Measurements from ENCODE around the gene OR5C1.
"Not testable (repeated sequence)": the region's sequence is repeated elsewhere in the genome, so short reads cannot be mapped to it uniquely, and the experiment has no call there.

The OR5C1 gene

GRCh38 chr9:122800066-122801060 lies 11.6 kb downstream of the OR5C1 start, which contains the start of gene OR1K1:
OR1K1 (plus strand) TSS chr9:122800123; CDS start chr9:122800123, 0 bp downstream.
- POLR2A ChIA-PET: no interaction called here
- Histone ChIP-seq H3K9me3 (ENCODE audit: control extremely low read depth in 1 of 5, control insufficient read depth in 4 of 5, insufficient read depth in 2 of 5, low read depth in 1 of 5, low read length in 4 of 5) (no peaks in the 10 kb centered on the region), H3K27me3 (replicated peaks in 2 of 5; ENCODE audit: control insufficient read depth in 4 of 5, insufficient read depth in 5 of 5, low read length in 4 of 5) (no peaks in the 10 kb centered on the region), H3K36me3 (ENCODE audit: control insufficient read depth in 4 of 4, insufficient read depth in 4 of 4, low read length in 3 of 4) (peaks cover 0 to 2% (median 0%) of the 10 kb centered on the region in 4 experiments), H3K27ac (ENCODE audit: insufficient read depth in 1 of 2, low read depth in 1 of 2, low read length in 2 of 2, poor library complexity in 1 of 2, severe bottlenecking in 2 of 2) (no peak within 1 kb of the TSS), H3K4me1 (ENCODE audit: control extremely low read depth in 1 of 4, control insufficient read depth in 4 of 4, insufficient read depth in 4 of 4, low read length in 3 of 4) (no peaks in the 10 kb centered on the region), H3K4me3 (ENCODE audit: control insufficient read depth in 1 of 7, extremely low read depth in 1 of 7, insufficient read depth in 4 of 7, low read depth in 2 of 7, low read length in 6 of 7) (no peak within 1 kb of the TSS)
- 96% methylated on average over 30 of the region's 30 CpGs for WGBS (ENCODE audit: insufficient coverage)
- DNase-seq: no peak
- CTCF ChIA-PET: no interaction called here

- WGBS (ENCODE audit: insufficient coverage): no CpG with 5 or more reads among the region's 4 CpGs
- POLR2A ChIA-PET: no interaction called here
- peaks cover 0 to 4% (median 0%) of the 10 kb centered on the region in 5 experiments for H3K9me3 ChIP-seq (ENCODE audit: control extremely low read depth in 1 of 5, control insufficient read depth in 4 of 5, insufficient read depth in 2 of 5, low read depth in 1 of 5, low read length in 4 of 5)
- CTCF ChIA-PET: interaction anchor here (2.8 to 6.7 kb wide), 2 partner anchors 342 to 709 kb away, joined by 13 to 57 read pairs; no protein-coding TSS in a partner anchor
- H3K36me3 ChIP-seq (ENCODE audit: control insufficient read depth in 4 of 4, insufficient read depth in 4 of 4, low read length in 3 of 4): peaks cover 0 to 2% (median 0%) of the 10 kb centered on the region in 4 experiments
- no peak overlapping the region for H3K27ac ChIP-seq (ENCODE audit: insufficient read depth in 1 of 2, low read depth in 1 of 2, low read length in 2 of 2, poor library complexity in 1 of 2, severe bottlenecking in 2 of 2)
- H3K4me1 ChIP-seq (ENCODE audit: control extremely low read depth in 1 of 4, control insufficient read depth in 4 of 4, insufficient read depth in 4 of 4, low read length in 3 of 4): peaks cover 0 to 7% (median 5%) of the 10 kb centered on the region in 4 experiments
- DNase-seq: no peak
- no peak overlapping the region for H3K4me3 ChIP-seq (ENCODE audit: control insufficient read depth in 1 of 7, extremely low read depth in 1 of 7, insufficient read depth in 4 of 7, low read depth in 2 of 7, low read length in 6 of 7)
- H3K27me3 ChIP-seq (replicated peaks in 2 of 5; ENCODE audit: control insufficient read depth in 4 of 5, insufficient read depth in 5 of 5, low read length in 4 of 5): no peaks in the 10 kb centered on the region
Observed at GRCh38 chr9:122806661-122807060, 17.9 kb downstream of the OR5C1 start.

GRCh38 chr9:122807271-122807900 lies 18.7 kb downstream of the OR5C1 start:
- Histone ChIP-seq H3K4me3 (ENCODE audit: control insufficient read depth in 1 of 7, extremely low read depth in 1 of 7, insufficient read depth in 4 of 7, low read depth in 2 of 7, low read length in 6 of 7) (no peak overlapping the region), H3K27ac (ENCODE audit: insufficient read depth in 1 of 2, low read depth in 1 of 2, low read length in 2 of 2, poor library complexity in 1 of 2, severe bottlenecking in 2 of 2) (no peak overlapping the region), H3K9me3 (ENCODE audit: control extremely low read depth in 1 of 5, control insufficient read depth in 4 of 5, insufficient read depth in 2 of 5, low read depth in 1 of 5, low read length in 4 of 5) (peaks cover 0 to 4% (median 0%) of the 10 kb centered on the region in 5 experiments), H3K27me3 (replicated peaks in 2 of 5; ENCODE audit: control insufficient read depth in 4 of 5, insufficient read depth in 5 of 5, low read length in 4 of 5) (no peaks in the 10 kb centered on the region), H3K36me3 (ENCODE audit: control insufficient read depth in 4 of 4, insufficient read depth in 4 of 4, low read length in 3 of 4) (peaks cover 0 to 2% (median 0%) of the 10 kb centered on the region in 4 experiments), H3K4me1 (ENCODE audit: control extremely low read depth in 1 of 4, control insufficient read depth in 4 of 4, insufficient read depth in 4 of 4, low read length in 3 of 4) (peaks cover 0 to 7% (median 5%) of the 10 kb centered on the region in 4 experiments)
- DNase-seq: peak in 2 of 3 donors; percentile 15 to 21
- 100% methylated on average over 1 of the region's 1 CpG for WGBS (ENCODE audit: insufficient coverage)
- ChIA-PET POLR2A (no interaction called here), CTCF (interaction anchor here (2.8 to 6.7 kb wide), 2 partner anchors 343 to 709 kb away, joined by 13 to 57 read pairs; no protein-coding TSS in a partner anchor)

GRCh38 chr9:122808141-122808540 lies 19.4 kb downstream of the OR5C1 start:
- Histone ChIP-seq H3K4me1 (ENCODE audit: control extremely low read depth in 1 of 4, control insufficient read depth in 4 of 4, insufficient read depth in 4 of 4, low read length in 3 of 4) (peaks cover 0 to 7% (median 5%) of the 10 kb centered on the region in 4 experiments), H3K9me3 (ENCODE audit: control extremely low read depth in 1 of 5, control insufficient read depth in 4 of 5, insufficient read depth in 2 of 5, low read depth in 1 of 5, low read length in 4 of 5) (peaks cover 0 to 4% (median 0%) of the 10 kb centered on the region in 5 experiments), H3K27me3 (replicated peaks in 2 of 5; ENCODE audit: control insufficient read depth in 4 of 5, insufficient read depth in 5 of 5, low read length in 4 of 5) (no peaks in the 10 kb centered on the region), H3K36me3 (ENCODE audit: control insufficient read depth in 4 of 4, insufficient read depth in 4 of 4, low read length in 3 of 4) (peaks cover 0 to 2% (median 0%) of the 10 kb centered on the region in 4 experiments), H3K4me3 (ENCODE audit: control insufficient read depth in 1 of 7, extremely low read depth in 1 of 7, insufficient read depth in 4 of 7, low read depth in 2 of 7, low read length in 6 of 7) (no peak overlapping the region), H3K27ac (ENCODE audit: insufficient read depth in 1 of 2, low read depth in 1 of 2, low read length in 2 of 2, poor library complexity in 1 of 2, severe bottlenecking in 2 of 2) (no peak overlapping the region)
- CTCF ChIA-PET: interaction anchor here (1.0 to 6.7 kb wide), 5 partner anchors 344 to 1112 kb away, joined by 3 to 57 read pairs (median 10); no protein-coding TSS in a partner anchor
- WGBS (ENCODE audit: insufficient coverage): 92% methylated on average over 3 of the region's 3 CpGs
- peak in 2 of 3 donors; percentile 11 to 32 for DNase-seq
- POLR2A ChIA-PET: no interaction called here

GRCh38 chr9:122809261-122809660 lies 20.5 kb downstream of the OR5C1 start:
- H3K27ac ChIP-seq (ENCODE audit: insufficient read depth in 1 of 2, low read depth in 1 of 2, low read length in 2 of 2, poor library complexity in 1 of 2, severe bottlenecking in 2 of 2); POLR2A ChIA-PET: not testable (repeated sequence)

GRCh38 chr9:122810306-122810946 lies 21.7 kb downstream of the OR5C1 start:
- Histone ChIP-seq H3K4me1 (ENCODE audit: control extremely low read depth in 1 of 4, control insufficient read depth in 4 of 4, insufficient read depth in 4 of 4, low read length in 3 of 4) (peaks cover 2 to 14% (median 7%) of the 10 kb centered on the region in 4 experiments), H3K9me3 (ENCODE audit: control extremely low read depth in 1 of 5, control insufficient read depth in 4 of 5, insufficient read depth in 2 of 5, low read depth in 1 of 5, low read length in 4 of 5) (peaks cover 0 to 4% (median 0%) of the 10 kb centered on the region in 5 experiments), H3K36me3 (ENCODE audit: control insufficient read depth in 4 of 4, insufficient read depth in 4 of 4, low read length in 3 of 4) (no peaks in the 10 kb centered on the region), H3K27me3 (replicated peaks in 2 of 5; ENCODE audit: control insufficient read depth in 4 of 5, insufficient read depth in 5 of 5, low read length in 4 of 5) (no peaks in the 10 kb centered on the region), H3K27ac (ENCODE audit: insufficient read depth in 1 of 2, low read depth in 1 of 2, low read length in 2 of 2, poor library complexity in 1 of 2, severe bottlenecking in 2 of 2) (no peak overlapping the region), H3K4me3 (ENCODE audit: control insufficient read depth in 1 of 7, extremely low read depth in 1 of 7, insufficient read depth in 4 of 7, low read depth in 2 of 7, low read length in 6 of 7) (no peak overlapping the region)
- DNase-seq: peak; percentile 79 to 91 (median 85)
- ChIA-PET CTCF (interaction anchor here (0.8 to 6.7 kb wide), 12 partner anchors 9 to 737 kb away, joined by 3 to 57 read pairs (median 4); no protein-coding TSS in a partner anchor), POLR2A (no interaction called here)
- 8% methylated on average over 2 of the region's 8 CpGs for whole genome bisulfite sequencing (ENCODE audit: insufficient coverage)

More at GRCh38 chr9:122809261-122809660, 20.5 kb downstream of the OR5C1 start:
- not testable (repeated sequence) for H3K36me3 ChIP-seq (ENCODE audit: control insufficient read depth in 4 of 4, insufficient read depth in 4 of 4, low read length in 3 of 4); H3K4me1 ChIP-seq (ENCODE audit: control extremely low read depth in 1 of 4, control insufficient read depth in 4 of 4, insufficient read depth in 4 of 4, low read length in 3 of 4); H3K27me3 ChIP-seq (replicated peaks in 2 of 5; ENCODE audit: control insufficient read depth in 4 of 5, insufficient read depth in 5 of 5, low read length in 4 of 5); DNase-seq; H3K9me3 ChIP-seq (ENCODE audit: control extremely low read depth in 1 of 5, control insufficient read depth in 4 of 5, insufficient read depth in 2 of 5, low read depth in 1 of 5, low read length in 4 of 5); H3K4me3 ChIP-seq (ENCODE audit: control insufficient read depth in 1 of 7, extremely low read depth in 1 of 7, insufficient read depth in 4 of 7, low read depth in 2 of 7, low read length in 6 of 7)
- 90% methylated on average over 2 of the region's 7 CpGs for WGBS (ENCODE audit: insufficient coverage)
- CTCF ChIA-PET: interaction anchor here (1.0 to 6.7 kb wide), 6 partner anchors 345 to 1113 kb away, joined by 3 to 57 read pairs (median 6); no protein-coding TSS in a partner anchor
